HL-60 (cell line): Measurements from ENCODE around the gene SMAD7.

Experiments used
- DNase-seq, 2 experiments: peaks; one replicate each; pipeline ENCODE4 v3.0.0-alpha.2; 2010 to 2020; ENCODE audit warnings: low read depth in 1 of 2, low spot score in 1 of 2
- H3K27ac ChIP-seq: fragments of 250-450 bp; sonication (Bioruptor Pico); replicated peaks from 2 replicates; pipeline ENCODE4 v1.5.1; 2020; ENCODE audit warnings: mild to moderate bottlenecking, moderate library complexity
- H3K27me3 ChIP-seq: fragments of 250-450 bp; sonication (Bioruptor Pico); 2 replicates; pipeline ENCODE4 v1.5.1; 2021; ENCODE audit warnings: mild to moderate bottlenecking, moderate library complexity; ENCODE audit not compliant: insufficient read depth, poor library complexity, severe bottlenecking
- H3K4me3 ChIP-seq: replicated peaks from 2 replicates; pipeline ENCODE4 v1.5.1; 2011; ENCODE audit warnings: mild to moderate bottlenecking, control low read depth, low read length; ENCODE audit not compliant: insufficient read depth
- CTCF ChIP-seq: IDR thresholded peaks from one replicate; pipeline ENCODE4 v1.5.1; 2011; ENCODE audit warnings: low read length, control low read depth, inconsistent platforms; ENCODE audit not compliant: insufficient read depth
- GABPA ChIP-seq: IDR thresholded peaks from 2 replicates; pipeline ENCODE4 v1.6.1; 2012; ENCODE audit warnings: low read depth
- POLR2AphosphoS5 ChIP-seq: IDR thresholded peaks from 2 replicates; pipeline ENCODE4 v1.6.1; 2012; ENCODE audit warnings: low read depth
- SPI1 ChIP-seq: IDR thresholded peaks from 2 replicates; pipeline ENCODE4 v1.6.1; 2012; ENCODE audit warnings: low read depth, mild to moderate bottlenecking, borderline replicate concordance
- TF ChIP-seq, protein P1 (sequence below): IDR thresholded peaks from 2 replicates; pipeline ENCODE4 v1.6.1; 2012; ENCODE audit warnings: low read depth; ENCODE audit not compliant: insufficient replicate concordance

SMAD7 gene

GRCh38 chr18:48952287-48953103, 1.7 kb upstream of the SMAD7 start:
- peak overlapping the region; percentile 93 for H3K27ac ChIP-seq
- DNase-seq = peak; percentile 63 to 75
- no peaks in the 10 kb centered on the region for H3K27me3 ChIP-seq
- TF ChIP-seq POLR2AphosphoS5 (peak; percentile 80; the same call in 1 of the 2 replicates), SPI1 (peak; percentile 33; the same call in 1 of the 2 replicates), GABPA (no peak), CTCF (no peak)
- TF ChIP-seq, protein P1, sequence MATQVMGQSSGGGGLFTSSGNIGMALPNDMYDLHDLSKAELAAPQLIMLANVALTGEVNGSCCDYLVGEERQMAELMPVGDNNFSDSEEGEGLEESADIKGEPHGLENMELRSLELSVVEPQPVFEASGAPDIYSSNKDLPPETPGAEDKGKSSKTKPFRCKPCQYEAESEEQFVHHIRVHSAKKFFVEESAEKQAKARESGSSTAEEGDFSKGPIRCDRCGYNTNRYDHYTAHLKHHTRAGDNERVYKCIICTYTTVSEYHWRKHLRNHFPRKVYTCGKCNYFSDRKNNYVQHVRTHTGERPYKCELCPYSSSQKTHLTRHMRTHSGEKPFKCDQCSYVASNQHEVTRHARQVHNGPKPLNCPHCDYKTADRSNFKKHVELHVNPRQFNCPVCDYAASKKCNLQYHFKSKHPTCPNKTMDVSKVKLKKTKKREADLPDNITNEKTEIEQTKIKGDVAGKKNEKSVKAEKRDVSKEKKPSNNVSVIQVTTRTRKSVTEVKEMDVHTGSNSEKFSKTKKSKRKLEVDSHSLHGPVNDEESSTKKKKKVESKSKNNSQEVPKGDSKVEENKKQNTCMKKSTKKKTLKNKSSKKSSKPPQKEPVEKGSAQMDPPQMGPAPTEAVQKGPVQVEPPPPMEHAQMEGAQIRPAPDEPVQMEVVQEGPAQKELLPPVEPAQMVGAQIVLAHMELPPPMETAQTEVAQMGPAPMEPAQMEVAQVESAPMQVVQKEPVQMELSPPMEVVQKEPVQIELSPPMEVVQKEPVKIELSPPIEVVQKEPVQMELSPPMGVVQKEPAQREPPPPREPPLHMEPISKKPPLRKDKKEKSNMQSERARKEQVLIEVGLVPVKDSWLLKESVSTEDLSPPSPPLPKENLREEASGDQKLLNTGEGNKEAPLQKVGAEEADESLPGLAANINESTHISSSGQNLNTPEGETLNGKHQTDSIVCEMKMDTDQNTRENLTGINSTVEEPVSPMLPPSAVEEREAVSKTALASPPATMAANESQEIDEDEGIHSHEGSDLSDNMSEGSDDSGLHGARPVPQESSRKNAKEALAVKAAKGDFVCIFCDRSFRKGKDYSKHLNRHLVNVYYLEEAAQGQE = peak; percentile 43
- peak overlapping the region; percentile 65 for H3K4me3 ChIP-seq

- peak; percentile 88 to 89 for DNase-seq
- H3K4me3 ChIP-seq = peak overlapping the region; percentile 72
- H3K27me3 ChIP-seq = no peaks in the 10 kb centered on the region
- peak overlapping the region; percentile 93 for H3K27ac ChIP-seq
- TF ChIP-seq POLR2AphosphoS5 (no peak), SPI1 (no peak), CTCF (no peak), GABPA (no peak)
- TF ChIP-seq, protein P1 = no peak
Measured at GRCh38 chr18:48951448-48952286, 902 bp upstream of the SMAD7 start.

GRCh38 chr18:48949606-48950535, 894 bp downstream of the SMAD7 start:
- H3K4me3 ChIP-seq = peak overlapping the region; percentile 72
- peak in 1 of 2 experiments; percentile 56 for DNase-seq
- H3K27me3 ChIP-seq = no peaks in the 10 kb centered on the region
- peak overlapping the region; percentile 69 for H3K27ac ChIP-seq
- TF ChIP-seq SPI1 (no peak), GABPA (0 out of 2 replicates have a peak, but pooled peaks have one; percentile 8)
